Measurements from ENCODE around the gene VWA8. TPM values are rescaled to one million over a fixed set of nuclear protein-coding genes. Genes with fewer than 3 reads are reported as not detected.

VWA8 gene
- total and polyA plus RNA-seq, 2 of the 13 experiments (the other 11 are each of a cell fraction or from before 2014, with no cell fraction given) = 9.1 to 17.3 TPM

GRCh38 chr13:41547251-41548000 is 413.5 kb downstream of the VWA8 start (continued):
- TF ChIP-seq, protein P1, sequence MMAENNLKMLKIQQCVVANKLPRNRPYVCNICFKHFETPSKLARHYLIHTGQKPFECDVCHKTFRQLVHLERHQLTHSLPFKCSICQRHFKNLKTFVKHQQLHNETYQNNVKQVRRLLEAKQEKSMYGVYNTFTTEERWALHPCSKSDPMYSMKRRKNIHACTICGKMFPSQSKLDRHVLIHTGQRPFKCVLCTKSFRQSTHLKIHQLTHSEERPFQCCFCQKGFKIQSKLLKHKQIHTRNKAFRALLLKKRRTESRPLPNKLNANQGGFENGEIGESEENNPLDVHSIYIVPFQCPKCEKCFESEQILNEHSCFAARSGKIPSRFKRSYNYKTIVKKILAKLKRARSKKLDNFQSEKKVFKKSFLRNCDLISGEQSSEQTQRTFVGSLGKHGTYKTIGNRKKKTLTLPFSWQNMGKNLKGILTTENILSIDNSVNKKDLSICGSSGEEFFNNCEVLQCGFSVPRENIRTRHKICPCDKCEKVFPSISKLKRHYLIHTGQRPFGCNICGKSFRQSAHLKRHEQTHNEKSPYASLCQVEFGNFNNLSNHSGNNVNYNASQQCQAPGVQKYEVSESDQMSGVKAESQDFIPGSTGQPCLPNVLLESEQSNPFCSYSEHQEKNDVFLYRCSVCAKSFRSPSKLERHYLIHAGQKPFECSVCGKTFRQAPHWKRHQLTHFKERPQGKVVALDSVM (CRISPR knock-in tag; IDR thresholded peaks at IDR 0.05) = 0 out of 2 replicates have a peak, but pooled peaks have one; percentile 73
- TF ChIP-seq FOXA3 (CRISPR knock-in tag; IDR thresholded peaks at IDR 0.05) = peak; percentile 34
- 0 out of 2 replicates have a peak, but pooled peaks have one; percentile 41 for TF ChIP-seq ZNF350 (CRISPR knock-in tag; IDR thresholded peaks at IDR 0.05; ENCODE audit: borderline replicate concordance, low read depth)
- TF ChIP-seq SP5 (CRISPR knock-in tag; IDR thresholded peaks at IDR 0.05; ENCODE audit: borderline replicate concordance, low read depth) = no peak
- peak; percentile 25; the same call in 1 of the 2 replicates for TF ChIP-seq WIZ (CRISPR knock-in tag; IDR thresholded peaks at IDR 0.05)
- no peak for TF ChIP-seq CHD2 (IDR thresholded peaks at IDR 0.05; ENCODE audit: low read depth, low read length)
- no peak for TF ChIP-seq ZSCAN21 (CRISPR knock-in tag; IDR thresholded peaks at IDR 0.05; ENCODE audit: borderline replicate concordance)
- no peak for TF ChIP-seq ZNF580 (CRISPR knock-in tag; IDR thresholded peaks at IDR 0.05; ENCODE audit: borderline replicate concordance, low read depth)
- TF ChIP-seq ZMAT3 (CRISPR knock-in tag; conservative IDR thresholded peaks at IDR 0.05) = no peak
- TF ChIP-seq, protein P2, sequence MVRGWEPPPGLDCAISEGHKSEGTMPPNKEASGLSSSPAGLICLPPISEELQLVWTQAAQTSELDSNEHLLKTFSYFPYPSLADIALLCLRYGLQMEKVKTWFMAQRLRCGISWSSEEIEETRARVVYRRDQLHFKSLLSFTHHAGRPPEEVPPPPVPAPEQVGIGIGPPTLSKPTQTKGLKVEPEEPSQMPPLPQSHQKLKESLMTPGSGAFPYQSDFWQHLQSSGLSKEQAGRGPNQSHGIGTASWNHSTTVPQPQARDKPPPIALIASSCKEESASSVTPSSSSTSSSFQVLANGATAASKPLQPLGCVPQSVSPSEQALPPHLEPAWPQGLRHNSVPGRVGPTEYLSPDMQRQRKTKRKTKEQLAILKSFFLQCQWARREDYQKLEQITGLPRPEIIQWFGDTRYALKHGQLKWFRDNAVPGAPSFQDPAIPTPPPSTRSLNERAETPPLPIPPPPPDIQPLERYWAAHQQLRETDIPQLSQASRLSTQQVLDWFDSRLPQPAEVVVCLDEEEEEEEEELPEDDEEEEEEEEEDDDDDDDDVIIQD (CRISPR knock-in tag; IDR thresholded peaks at IDR 0.05; ENCODE audit: low read depth) = no peak
- TF ChIP-seq, protein P3, sequence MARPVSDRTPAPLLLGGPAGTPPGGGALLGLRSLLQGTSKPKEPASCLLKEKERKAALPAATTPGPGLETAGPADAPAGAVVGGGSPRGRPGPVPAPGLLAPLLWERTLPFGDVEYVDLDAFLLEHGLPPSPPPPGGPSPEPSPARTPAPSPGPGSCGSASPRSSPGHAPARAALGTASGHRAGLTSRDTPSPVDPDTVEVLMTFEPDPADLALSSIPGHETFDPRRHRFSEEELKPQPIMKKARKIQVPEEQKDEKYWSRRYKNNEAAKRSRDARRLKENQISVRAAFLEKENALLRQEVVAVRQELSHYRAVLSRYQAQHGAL (CRISPR knock-in tag; IDR thresholded peaks at IDR 0.05; ENCODE audit: not compliant biosample characterization) = no peak
- no peak for TF ChIP-seq ZFP62 (CRISPR knock-in tag; IDR thresholded peaks at IDR 0.05)
- TF ChIP-seq SMC3 (IDR thresholded peaks at IDR 0.05; ENCODE audit: low read length) = no peak
- no peak for TF ChIP-seq MEIS1 (CRISPR knock-in tag; IDR thresholded peaks at IDR 0.05; ENCODE audit: borderline replicate concordance)
- TF ChIP-seq MTA1 (CRISPR knock-in tag; IDR thresholded peaks at IDR 0.05; ENCODE audit: borderline replicate concordance) = 0 out of 2 replicates have a peak, but pooled peaks have one; percentile 25
- TF ChIP-seq, protein P4, sequence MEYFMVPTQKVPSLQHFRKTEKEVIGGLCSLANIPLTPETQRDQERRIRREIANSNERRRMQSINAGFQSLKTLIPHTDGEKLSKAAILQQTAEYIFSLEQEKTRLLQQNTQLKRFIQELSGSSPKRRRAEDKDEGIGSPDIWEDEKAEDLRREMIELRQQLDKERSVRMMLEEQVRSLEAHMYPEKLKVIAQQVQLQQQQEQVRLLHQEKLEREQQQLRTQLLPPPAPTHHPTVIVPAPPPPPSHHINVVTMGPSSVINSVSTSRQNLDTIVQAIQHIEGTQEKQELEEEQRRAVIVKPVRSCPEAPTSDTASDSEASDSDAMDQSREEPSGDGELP (IDR thresholded peaks at IDR 0.05; ENCODE audit: borderline replicate concordance, low read depth) = no peak
- no peak for TF ChIP-seq ZSCAN9 (CRISPR knock-in tag; IDR thresholded peaks at IDR 0.05; ENCODE audit: borderline replicate concordance)
- no peak for TF ChIP-seq HOXA9 (CRISPR knock-in tag; IDR thresholded peaks at IDR 0.05; ENCODE audit: borderline replicate concordance)
- TF ChIP-seq HNRNPL (IDR thresholded peaks at IDR 0.05; ENCODE audit: low read depth, low read length) = 0 out of 2 replicates have a peak, but pooled peaks have one; percentile 33
- no peak for TF ChIP-seq NKX3-1 (CRISPR knock-in tag; IDR thresholded peaks at IDR 0.05)
- TF ChIP-seq ATF4 (CRISPR knock-in tag; IDR thresholded peaks at IDR 0.05) = no peak
- TF ChIP-seq ZNF841 (CRISPR knock-in tag; IDR thresholded peaks at IDR 0.05; ENCODE audit: borderline replicate concordance) = no peak
